Brain pericyte (primary cell): ENCODE data around the gene GIMAP1.
"Not testable (repeated sequence)": the region's sequence is repeated elsewhere in the genome, so short reads cannot be mapped to it uniquely, and the experiment has no call there.

Source experiments
- DNase-seq: peaks from one replicate; pipeline ENCODE4 v3.0.0-alpha.2; 2012; ENCODE audit warnings: low read depth, low spot score

GIMAP1 gene

DNA sequence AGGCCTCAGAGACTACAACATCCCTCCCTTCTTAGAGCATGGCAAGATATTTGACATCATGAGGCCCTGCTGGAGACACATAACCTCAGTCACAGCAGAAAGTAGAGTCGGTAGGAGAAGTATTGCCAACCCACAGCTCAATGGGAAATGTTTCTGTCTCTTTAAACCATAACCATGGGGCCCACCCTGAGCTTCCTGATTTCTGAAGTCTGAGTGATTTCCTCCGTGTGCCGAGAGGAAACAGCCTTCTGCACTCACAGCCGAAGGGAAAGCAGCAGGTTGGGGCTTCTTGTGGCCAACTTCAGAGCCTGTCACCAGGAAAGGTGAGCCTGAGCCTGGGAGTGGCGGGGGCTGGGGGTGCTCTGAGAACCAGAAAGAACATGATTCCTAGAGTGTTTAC, at the start of gene GIMAP1:
GIMAP1 (plus strand) TSS at position 246 of the 400 bp plus-strand sequence. CDS start 2,435 bp downstream, outside the sequence.
- DNase-seq, result no peak

DNA sequence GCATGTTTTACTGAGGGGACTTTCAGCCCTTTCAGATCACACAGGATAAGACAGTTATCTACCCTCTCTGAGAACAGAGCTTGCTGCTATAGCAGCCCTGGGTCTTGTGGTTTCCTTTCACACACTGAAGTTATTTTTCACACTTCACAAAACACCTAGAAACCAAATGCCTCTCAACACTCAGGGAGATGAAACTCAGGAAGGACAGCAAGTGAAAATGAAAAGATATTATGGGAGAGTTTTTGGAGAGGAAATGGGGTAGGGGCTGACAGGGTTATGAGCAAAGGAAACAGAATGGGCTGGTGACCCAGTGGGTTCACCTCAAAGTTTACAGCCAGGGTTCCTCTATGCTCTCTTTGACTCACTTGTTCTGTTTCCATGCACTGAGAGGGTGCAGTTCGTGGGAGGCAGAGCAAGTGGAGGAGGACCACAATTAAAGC, 47.9 kb upstream of the GIMAP1 start:
- DNase-seq, result no peak

DNA sequence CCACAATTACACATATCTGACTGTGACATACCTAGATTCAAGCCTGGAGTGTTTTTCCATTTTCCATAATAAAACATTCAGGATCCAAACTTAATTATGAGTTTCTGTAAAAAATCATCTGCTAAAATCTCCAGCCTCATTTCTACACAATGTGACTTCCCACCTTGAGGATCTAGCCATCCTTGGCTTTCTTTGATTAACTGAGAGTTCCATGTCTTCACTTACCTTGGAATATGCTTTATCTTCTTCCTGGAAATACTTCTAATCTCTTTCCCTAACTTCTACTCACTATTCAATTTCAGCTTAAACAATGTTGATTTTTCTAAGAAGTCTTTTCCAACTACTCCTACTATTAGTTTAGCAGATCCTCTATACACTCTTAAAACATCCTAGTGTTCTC, 47.4 kb upstream of the GIMAP1 start:
- DNase-seq, result no peak

DNA sequence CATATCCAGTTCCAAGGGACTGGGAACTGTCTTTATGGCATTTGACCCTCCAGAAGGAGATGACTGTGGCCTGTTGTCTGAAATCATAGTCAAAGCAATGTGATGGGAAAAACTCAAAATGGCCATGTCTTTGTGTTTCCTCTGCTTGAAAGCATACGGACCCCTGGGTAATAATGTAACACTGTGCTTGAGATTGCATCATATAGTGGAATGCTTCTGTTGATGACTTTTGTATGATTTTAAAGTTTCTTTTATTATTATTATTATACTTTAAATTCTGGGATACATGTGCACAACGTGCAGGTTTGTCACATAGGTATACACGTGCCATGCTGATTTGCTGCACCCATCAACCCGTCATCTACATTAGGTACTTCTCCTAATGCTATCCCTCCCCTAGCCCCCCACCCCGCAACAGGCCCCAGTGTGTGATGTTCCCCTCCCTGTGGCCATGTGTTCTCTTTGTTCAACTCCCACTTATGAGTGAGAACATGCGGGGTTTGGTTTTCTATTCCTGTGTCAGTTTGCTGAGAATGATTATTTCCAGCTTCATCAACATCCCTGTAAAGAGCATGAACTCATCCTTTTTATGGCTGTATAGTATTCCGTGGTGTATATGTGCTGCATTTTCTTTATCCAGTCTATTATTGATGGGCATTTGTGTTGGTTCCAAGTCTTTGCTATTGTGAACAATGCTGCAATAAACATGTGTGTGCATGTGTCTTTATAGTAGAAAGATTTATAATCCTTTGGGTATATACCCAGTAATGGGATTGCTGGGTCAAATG, 44.4 kb upstream of the GIMAP1 start:
- DNase-seq, result not testable (repeated sequence)

DNA sequence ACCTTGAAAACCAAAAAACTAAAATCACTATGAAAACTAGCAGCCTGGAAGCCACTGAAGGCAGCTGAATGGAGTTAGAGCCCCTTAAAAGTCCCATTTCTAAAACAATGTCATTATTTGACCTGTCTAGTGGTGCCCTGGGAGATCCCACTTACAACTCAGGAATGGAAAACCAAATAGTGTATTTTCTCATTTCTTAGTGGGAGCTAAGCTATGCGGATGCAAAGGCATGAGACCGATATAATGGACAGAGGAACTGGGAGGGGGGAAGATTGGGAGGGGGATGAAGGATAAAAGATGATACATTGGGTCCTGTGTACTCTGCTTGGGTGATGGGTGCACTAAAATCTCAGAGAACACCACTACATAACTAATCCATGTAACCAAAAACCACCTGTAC, 40.7 kb upstream of the GIMAP1 start:
- no peak for DNase-seq

DNA sequence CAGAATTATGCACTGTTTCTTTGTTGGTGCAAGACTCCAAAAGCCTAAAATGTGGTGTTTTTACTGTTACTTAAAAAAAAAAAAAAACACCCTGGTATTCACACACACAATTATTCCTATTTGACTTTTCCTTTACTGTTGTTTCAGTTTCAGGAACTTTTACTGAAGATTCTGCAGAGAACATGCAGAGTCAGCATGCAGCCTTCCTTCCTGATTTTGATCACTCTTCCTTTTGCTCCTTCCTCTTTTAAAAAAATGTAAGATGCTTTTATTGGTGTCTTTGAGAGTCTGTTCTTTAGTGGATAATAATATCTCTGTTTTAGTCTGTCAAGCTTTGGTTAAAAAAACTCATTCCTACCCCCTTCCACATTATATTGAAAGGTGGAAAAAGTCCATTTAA, 40.1 kb upstream of the GIMAP1 start:
- DNase-seq, result not testable (repeated sequence)

DNA sequence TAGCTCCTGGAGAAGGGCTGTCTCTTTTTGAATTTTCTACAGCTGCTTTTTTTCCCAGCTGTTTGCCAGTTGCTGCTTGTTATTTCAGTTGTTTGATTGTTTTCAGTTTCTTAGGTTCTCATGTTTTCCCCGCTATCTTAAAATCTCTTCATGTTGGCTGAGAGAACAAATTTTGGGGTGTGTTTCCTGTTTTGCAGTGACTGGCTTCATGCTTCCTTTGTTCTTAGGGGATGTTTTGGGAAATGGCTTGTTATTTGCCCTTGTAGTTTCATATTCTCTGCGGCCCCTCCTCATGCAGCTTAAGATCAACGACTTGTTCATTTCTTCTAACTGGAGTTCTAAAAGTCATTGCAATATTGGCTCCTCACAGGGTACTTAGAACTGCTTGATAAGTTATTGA, 39.6 kb upstream of the GIMAP1 start:
- not testable (repeated sequence) for DNase-seq

DNA sequence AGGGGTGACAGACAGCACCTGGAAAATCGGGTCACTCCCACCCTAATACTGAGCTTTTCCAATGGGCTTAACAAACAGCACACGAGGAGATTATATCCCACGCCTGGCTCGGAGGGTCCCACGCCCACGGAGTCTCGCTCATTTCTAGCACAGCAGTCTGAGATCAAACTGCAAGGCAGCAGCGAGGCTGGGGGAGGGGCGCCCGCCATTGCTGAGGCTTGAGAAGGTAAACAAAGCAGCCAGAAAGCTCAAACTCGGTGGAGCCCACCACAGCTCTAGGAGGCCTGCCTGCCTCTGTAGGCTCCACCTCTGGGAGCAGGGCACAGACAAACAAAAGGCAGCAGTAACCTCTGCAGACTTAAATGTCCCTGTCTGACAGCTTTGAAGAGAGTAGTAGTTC, 37.8 kb upstream of the GIMAP1 start:
- not testable (repeated sequence) for DNase-seq

DNA sequence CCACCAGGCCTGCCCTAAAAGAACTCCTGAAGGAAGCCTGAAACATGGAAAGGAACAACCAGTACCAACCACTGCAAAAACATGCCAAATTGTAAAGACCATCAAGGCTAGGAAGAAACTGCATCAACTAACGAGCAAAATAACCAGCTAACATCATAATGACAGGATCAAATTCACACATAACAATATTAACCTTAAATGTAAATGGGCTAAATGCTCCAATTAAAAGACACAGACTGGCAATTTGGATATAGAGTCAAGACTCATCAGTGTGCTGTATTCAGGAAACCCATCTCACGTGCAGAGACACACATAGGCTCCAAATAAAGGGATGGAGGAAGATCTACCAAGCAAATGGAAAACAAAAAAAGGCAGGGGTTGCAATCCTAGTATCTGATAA, 36.0 kb upstream of the GIMAP1 start:
- DNase-seq, result not testable (repeated sequence)

DNA sequence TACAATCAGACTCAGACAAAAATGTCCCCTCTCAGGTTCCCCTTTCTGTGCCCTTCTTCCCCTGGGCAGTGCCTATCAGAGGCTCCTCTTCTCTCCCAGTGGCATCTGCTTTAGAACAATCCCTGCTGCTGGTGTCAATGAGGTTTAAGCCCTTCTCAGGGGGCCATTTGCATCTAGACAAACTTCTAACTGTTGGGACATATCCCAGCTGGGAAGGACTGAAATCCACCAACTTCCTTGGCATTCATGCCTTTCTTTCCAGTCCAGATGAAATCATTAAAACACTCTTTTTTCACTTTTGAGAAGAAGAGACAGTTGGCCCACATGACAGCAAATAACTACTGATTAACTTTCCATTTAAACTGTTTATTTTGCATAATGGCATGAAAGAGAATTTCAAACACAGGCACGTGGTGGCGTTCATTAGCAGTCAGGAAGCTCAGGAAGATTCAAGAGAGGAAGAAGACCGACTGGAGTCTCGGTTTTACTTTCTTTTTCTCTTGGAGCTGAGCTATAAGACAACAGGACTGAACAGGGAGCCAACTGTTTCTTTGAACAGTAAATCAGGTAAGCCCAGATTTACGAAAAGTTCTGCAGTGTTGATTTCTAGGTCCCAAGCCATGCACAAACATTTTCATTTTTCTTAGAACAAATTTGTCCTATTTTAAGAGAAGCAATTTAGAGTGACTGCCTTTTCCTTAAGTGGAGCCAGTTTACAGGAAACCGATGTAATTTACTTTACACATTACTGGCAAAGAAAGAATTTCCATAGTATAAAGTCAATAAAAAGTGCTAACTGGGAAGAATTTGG, 31.0 kb upstream of the GIMAP1 start, which contains the start of gene GIMAP2:
GIMAP2 (plus strand) TSS at position 488 of the 811 bp plus-strand sequence. CDS start 1,354 bp downstream, outside the sequence.
- DNase-seq, result no peak

DNA sequence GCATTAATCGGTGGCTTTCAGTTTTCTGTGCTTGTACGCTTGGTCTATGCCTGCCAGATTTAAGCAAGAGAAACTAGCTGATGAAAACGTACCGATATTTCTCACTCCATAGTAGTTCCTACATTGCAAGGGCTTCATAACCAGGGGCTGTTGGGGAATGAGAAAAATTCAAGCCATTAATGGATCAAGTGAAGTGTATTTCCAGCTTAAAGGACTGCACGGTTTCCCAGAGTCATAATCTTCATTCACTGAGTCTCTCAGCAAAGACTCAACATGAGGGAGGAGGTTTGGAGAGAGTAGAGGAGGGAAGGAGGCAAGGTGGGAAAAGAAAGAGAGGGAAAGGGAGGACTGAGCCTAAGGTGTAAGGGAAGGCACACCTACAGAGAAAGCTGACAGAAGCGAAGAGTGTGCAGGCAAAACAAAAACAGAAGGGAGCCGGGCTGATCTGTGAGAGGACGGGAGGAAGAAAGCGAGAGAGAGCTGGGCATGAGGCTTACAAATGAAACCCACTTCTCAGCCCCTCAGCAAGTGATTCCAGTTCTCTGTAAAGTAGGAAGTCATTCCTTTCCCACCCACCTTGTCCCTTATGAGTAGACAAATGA, 30.3 kb upstream of the GIMAP1 start:
- no peak for DNase-seq

DNA sequence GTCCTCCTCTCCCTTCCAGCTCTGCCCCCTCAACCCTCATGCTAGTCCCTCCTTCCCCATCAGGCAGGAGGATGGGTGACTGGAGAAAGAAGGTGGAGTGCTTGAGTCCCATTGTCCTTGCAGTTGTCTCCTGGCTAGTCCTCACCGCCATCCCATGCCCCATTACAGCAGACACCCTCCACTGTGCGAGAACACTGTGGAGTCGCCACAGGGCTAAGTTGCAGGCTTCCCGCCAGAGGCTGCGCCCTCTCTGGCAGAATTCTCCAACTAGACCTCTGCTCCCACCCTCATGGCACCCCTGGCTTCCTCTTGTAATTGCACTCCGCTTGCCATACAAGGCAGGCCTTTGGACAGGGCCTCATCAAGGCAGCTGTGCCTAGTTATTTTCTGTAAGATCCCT, 27.8 kb upstream of the GIMAP1 start:
- no peak for DNase-seq

DNA sequence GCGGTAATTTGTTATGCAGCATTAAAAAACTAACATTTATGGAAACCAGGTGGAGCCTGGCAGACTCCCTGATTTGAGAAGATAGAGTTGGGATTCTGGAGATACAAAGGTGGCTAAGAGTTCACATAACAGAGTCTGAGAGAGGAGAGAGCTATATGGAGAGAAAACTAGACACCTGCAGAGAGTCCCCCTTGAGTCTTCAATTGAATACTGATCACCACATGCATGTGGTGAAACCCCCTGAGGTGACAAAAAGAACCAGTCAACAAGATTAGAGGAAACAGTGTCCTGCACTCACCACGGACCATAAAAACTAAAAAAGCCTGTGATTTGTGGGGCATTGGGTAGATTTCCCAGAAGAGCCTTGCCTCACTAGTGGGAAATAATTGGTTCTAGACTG, 20.8 kb upstream of the GIMAP1 start:
- DNase-seq, result no peak

DNA sequence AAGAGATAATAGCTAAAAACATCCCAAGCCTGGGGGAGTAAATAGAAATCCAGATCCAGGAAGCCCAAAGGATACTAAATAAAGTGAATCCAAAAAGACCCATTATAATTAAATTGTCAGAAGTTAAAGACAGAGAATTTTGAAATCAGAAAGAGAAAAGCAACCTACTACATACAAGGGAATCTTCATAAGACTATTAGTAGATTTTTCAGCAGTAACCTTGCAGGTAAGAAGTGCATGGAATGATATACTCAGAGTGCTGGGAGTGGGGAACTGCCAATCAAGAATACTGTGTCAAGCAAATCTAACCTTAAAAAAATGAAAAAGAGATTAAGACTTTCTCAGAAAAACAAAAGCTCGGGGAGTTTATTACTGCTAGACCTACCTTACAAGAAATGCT, 13.2 kb upstream of the GIMAP1 start:
- no peak for DNase-seq

DNA sequence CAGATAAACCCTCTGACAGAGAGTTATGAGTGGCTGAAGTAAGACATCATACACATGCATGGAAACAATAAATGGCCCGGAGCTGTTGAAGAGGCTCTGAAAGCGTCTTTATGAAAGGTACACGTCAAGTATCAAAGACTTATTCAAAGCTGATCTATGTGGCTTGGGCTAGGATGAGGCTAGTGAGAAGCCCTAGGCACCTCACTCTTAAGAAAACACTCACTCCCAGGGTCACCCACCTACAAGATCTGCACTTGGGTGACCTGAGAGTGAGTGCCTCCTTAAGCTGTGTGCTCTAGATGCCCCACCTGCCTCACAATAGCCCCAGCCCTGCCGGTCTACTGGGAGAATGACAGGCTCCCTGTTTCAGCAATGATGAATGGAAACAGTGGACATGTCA, 1.1 kb upstream of the GIMAP1 start:
- DNase-seq, result no peak

DNA sequence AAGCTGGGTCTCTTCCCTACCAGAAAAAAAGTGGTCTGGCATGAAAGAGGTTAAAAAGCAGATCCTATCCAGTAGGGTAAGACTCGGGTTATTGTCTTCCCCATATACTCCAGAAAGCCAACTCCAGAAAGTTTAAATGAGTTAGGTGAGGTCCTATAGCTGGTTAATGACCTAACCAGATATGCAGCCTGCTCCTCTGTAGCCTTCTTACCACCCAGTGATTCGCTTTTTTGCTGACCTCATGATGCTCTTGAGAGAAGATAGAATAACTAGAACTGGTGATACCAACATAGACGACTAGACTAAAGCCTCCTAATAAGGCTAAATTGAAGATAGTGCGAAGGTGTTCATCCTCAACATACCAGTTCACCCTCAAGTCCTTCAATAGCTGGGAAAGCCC, 675 bp upstream of the GIMAP1 start:
- no peak for DNase-seq

DNA sequence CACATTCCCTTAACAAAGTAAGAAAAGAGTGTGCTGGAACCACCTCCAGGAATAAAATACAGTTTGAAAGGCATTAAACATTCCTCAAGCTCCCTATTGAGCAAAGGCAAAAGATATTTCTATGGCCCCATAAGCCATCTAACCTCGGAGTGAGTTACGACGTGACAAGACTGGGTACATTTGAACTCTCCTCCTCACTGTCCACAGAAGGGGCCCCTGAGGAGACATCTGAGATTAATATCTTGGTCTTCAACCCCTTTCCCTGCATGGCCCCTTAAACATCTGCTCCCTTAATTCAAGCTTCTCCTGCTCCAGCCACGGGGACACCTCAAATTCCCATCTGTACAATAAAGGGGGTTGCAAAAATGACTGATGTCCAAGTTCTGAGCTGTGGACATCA, 526 bp downstream of the GIMAP1 start:
- no peak for DNase-seq

DNA sequence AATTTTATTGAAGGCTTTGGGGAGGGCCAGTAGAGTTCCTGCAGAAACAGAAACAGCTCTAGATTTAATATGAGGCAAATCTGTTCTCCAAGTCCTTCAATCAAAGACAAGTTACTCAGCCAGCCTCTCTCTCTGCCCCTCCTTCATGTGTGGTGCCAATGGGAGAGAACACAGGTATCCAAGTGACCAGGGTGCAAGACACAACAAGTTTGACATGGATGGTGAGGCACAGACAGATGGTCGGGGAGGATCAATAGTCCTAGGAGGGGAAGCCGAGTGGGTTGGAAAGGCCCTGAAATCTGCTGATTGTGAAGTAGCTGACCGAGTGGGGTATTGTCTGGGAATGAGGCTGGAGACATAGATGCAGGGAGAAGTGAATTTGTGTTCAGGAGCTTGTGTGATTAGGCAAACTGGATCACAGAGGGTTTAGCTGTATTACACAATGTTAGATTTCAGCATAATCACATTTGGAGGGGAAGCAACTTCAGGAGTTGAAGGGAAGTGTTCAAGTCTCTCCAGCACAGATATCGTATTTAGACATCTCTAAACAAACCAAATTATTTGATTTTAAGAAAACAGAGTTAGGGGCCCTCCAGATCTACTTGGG, 1.5 kb downstream of the GIMAP1 start:
- no peak for DNase-seq

DNA sequence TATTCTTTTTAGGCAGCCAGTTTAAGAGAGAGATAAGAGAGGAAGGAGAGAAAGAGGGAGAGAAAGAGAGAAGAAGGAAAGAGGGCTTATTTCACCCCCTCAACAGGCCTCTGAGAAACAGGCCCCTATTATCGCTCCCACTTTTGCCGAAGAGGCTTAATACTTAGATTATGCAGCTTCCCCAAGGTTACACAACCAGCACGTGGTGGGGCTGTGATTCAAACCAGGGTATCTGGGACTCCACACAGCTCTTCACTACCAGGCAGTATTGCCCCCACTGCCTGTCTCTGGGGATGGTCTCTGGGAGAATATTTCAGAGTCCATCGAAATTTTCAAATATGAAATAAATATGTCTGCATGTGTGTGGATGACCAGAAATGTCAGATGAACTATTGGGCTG, 3.0 kb downstream of the GIMAP1 start:
- DNase-seq, result no peak

DNA sequence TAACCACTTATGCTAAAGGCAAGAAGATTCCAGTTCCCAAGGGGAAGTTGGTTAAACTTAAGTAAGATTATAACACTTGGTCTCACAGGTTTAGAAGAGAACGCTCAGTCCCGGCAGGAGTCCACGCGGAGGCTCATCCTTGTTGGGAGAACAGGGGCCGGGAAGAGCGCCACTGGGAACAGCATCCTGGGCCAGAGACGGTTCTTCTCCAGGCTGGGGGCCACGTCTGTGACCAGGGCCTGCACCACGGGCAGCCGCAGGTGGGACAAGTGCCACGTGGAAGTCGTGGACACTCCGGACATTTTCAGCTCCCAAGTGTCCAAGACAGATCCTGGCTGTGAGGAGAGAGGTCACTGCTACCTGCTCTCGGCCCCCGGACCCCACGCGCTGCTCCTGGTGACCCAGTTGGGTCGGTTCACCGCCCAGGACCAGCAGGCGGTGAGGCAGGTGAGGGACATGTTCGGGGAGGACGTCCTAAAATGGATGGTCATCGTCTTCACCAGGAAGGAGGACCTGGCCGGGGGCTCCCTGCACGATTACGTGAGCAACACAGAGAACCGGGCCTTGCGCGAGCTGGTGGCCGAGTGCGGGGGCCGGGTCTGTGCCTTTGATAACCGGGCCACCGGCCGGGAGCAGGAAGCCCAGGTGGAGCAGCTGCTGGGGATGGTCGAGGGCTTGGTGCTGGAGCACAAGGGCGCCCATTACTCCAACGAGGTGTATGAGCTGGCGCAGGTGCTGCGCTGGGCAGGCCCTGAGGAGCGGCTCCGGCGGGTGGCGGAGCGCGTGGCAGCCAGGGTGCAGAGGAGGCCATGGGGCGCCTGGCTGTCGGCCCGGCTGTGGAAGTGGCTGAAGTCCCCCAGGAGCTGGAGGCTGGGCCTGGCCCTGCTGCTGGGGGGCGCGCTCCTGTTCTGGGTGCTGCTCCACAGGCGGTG, 3.8 kb downstream of the GIMAP1 start:
- DNase-seq, result no peak

DNA sequence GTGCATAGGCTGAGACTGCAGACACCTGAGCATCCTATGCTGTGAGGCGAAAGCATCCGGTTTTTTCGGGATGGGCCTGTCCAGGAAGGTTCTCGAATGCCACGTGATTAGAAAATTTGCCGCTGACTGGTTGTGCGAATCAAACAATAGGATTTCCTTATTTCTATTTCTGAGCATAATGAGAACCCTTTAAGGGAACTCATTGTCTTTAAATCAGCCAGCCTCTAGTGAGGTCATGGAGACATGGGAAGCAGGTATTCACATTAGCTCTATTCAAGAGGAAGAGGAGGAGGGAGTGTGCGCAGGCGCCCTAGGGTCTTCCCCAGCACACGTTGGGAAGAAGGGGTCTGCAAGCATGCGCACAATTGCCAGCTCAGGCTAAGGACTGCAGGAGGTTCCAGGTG, 5.6 kb downstream of the GIMAP1 start:
- DNase-seq, result no peak
